Activated naive CD8-positive, alpha-beta T cell treated with anti-CD3 and anti-CD28 coated beads for 36 hours (primary cell): ENCODE data around the gene PCDHGA10. TPM values are rescaled to one million over a fixed set of nuclear protein-coding genes. Genes with fewer than 3 reads are reported as not detected.
A peak's percentile ranks its signal among the peaks of the same experiment; 100 is the strongest.
"Not testable (repeated sequence)": the region's sequence is repeated elsewhere in the genome, so short reads cannot be mapped to it uniquely, and the experiment has no call there.

Experiments
- DNase-seq: peaks from one replicate; pipeline ENCODE4 v3.0.0; 2021
- H3K27ac Mint-ChIP-seq: one replicate; pipeline ENCODE4 v1.8.0; 2022; ENCODE audit warnings: mild to moderate bottlenecking, moderate library complexity, mixed read lengths
- H3K27me3 Mint-ChIP-seq: one replicate; pipeline ENCODE4 v1.8.0; 2022; ENCODE audit warnings: mild to moderate bottlenecking, mixed read lengths
- H3K36me3 Mint-ChIP-seq: one replicate; pipeline ENCODE4 v1.8.0; 2021; ENCODE audit warnings: mild to moderate bottlenecking, mixed read lengths
- H3K4me1 Mint-ChIP-seq: one replicate; pipeline ENCODE4 v1.8.0; 2021; ENCODE audit warnings: mixed read lengths
- H3K4me3 Mint-ChIP-seq: one replicate; pipeline ENCODE4 v1.8.0; 2022; ENCODE audit warnings: mild to moderate bottlenecking, moderate library complexity, mixed read lengths
- H3K9me3 Mint-ChIP-seq: one replicate; pipeline ENCODE4 v1.8.0; 2022; ENCODE audit warnings: mixed read lengths
- total RNA-seq, 2 experiments: library from RNA; stranded (reverse); gene quantifications; one replicate each; pipeline ENCODE4 v1.2.3, GENCODE V29; 2021

The PCDHGA10 gene
- total RNA-seq, 2 experiments from 2014 or later: 0.06 TPM; not detected in 1

GRCh38 chr5:141409598-141410306 is 3.0 kb upstream of the PCDHGA10 start:
- Mint-ChIP-seq H3K27ac (no peak overlapping the region), H3K9me3 (peaks cover 31% of the 10 kb centered on the region), H3K27me3 (peaks cover 87% of the 10 kb centered on the region), H3K36me3 (peaks cover 20% of the 10 kb centered on the region), H3K4me3 (no peak overlapping the region), H3K4me1 (peaks cover 4% of the 10 kb centered on the region)
- no peak for DNase-seq

- Mint-ChIP-seq H3K4me3 (no peak overlapping the region), H3K27ac (no peak overlapping the region), H3K9me3 (peaks cover 28% of the 10 kb centered on the region), H3K4me1 (peaks cover 4% of the 10 kb centered on the region), H3K27me3 (peaks cover 86% of the 10 kb centered on the region), H3K36me3 (peaks cover 20% of the 10 kb centered on the region)
- DNase-seq: no peak
Measured at GRCh38 chr5:141411575-141411974, 1.2 kb upstream of the PCDHGA10 start.

DNA sequence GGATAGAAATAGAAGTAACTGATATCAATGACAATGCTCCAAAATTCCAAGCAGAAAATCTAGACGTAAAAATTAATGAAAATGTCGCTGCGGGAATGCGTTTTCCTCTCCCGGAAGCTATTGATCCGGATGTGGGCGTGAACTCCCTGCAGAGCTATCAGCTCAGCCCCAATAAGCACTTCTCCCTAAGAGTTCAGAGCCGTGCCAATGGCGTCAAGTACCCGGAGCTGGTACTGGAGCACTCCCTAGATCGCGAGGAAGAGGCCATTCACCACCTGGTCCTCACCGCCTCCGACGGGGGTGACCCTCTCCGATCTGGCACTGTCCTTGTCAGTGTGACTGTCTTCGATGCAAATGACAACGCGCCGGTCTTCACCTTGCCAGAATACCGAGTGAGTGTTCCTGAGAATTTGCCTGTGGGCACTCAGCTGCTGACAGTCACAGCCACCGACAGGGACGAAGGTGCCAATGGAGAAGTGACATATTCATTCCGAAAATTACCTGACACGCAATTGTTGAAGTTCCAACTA is 818 bp downstream of the PCDHGA10 start:
- Mint-ChIP-seq H3K4me3 (peak overlapping the region; percentile 77), H3K9me3 (peaks cover 32% of the 10 kb centered on the region), H3K4me1 (peaks cover 7% of the 10 kb centered on the region), H3K36me3 (peaks cover 26% of the 10 kb centered on the region), H3K27ac (no peak overlapping the region), H3K27me3 (peaks cover 85% of the 10 kb centered on the region)
- DNase-seq: no peak

GRCh38 chr5:141414548-141415274 is 1.9 kb downstream of the PCDHGA10 start:
- H3K27ac Mint-ChIP-seq, DNase-seq, H3K4me3 Mint-ChIP-seq, H3K4me1 Mint-ChIP-seq: not testable (repeated sequence)
- Mint-ChIP-seq H3K27me3 (peaks cover 82% of the 10 kb centered on the region), H3K9me3 (peaks cover 28% of the 10 kb centered on the region), H3K36me3 (peaks cover 24% of the 10 kb centered on the region)

GRCh38 chr5:141415275-141415618 is 2.5 kb downstream of the PCDHGA10 start:
- H3K4me1 Mint-ChIP-seq, H3K27ac Mint-ChIP-seq, H3K4me3 Mint-ChIP-seq, DNase-seq: not testable (repeated sequence)
- H3K36me3 Mint-ChIP-seq: peaks cover 25% of the 10 kb centered on the region
- peaks cover 29% of the 10 kb centered on the region for H3K9me3 Mint-ChIP-seq
- peaks cover 84% of the 10 kb centered on the region for H3K27me3 Mint-ChIP-seq

- H3K4me3 Mint-ChIP-seq: peak within 1 kb of the TSS; percentile 66
- H3K27ac Mint-ChIP-seq: peak within 1 kb of the TSS; percentile 18
- H3K27me3 Mint-ChIP-seq: peaks cover 94% of the 10 kb centered on the region
- peak; percentile 62 for DNase-seq
- peaks cover 37% of the 10 kb centered on the region for H3K36me3 Mint-ChIP-seq
- H3K9me3 Mint-ChIP-seq: peaks cover 39% of the 10 kb centered on the region
- H3K4me1 Mint-ChIP-seq: not testable (repeated sequence)
Measured at GRCh38 chr5:141417494-141418172, 4.8 kb downstream of the PCDHGA10 start, which contains the start of gene PCDHGB7. TSS of gene PCDHGB7 (plus strand) at chr5:141417677. CDS start at chr5:141417860, 183 bp downstream.

- H3K27ac Mint-ChIP-seq: no peak overlapping the region
- peaks cover 44% of the 10 kb centered on the region for H3K9me3 Mint-ChIP-seq
- H3K4me1 Mint-ChIP-seq: peaks cover 5% of the 10 kb centered on the region
- no peak for DNase-seq
- peaks cover 90% of the 10 kb centered on the region for H3K27me3 Mint-ChIP-seq
- no peak overlapping the region for H3K4me3 Mint-ChIP-seq
- peaks cover 36% of the 10 kb centered on the region for H3K36me3 Mint-ChIP-seq
Measured at GRCh38 chr5:141419074-141419880, 6.5 kb downstream of the PCDHGA10 start.

DNA sequence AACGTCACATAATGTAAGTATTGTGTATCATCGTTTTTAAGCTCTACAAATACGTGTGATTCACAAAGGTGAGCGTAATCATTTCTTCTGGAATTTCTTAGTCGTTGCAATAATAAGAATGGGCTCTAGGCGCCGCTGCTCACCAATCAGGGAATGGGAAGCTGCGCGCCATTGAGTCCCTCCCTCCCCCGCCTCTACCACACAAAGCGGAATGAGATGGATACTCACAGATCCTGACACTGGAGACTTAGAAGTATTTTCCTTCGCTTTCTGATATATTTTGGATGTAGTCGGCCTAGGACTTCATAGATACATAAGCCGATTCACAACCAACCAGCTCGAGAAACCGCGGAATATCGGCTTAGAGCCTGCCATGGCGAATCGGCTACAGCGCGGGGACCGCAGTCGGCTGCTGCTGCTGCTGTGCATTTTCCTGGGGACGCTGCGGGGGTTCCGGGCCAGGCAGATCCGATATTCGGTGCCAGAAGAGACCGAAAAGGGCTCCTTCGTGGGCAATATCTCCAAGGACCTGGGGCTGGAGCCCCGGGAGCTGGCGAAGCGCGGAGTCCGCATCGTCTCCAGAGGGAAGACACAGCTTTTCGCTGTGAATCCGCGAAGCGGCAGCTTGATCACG is 8.2 kb downstream of the PCDHGA10 start, which contains the start of gene PCDHGA11:
TSS of gene PCDHGA11 (plus strand) at position 197 of the 634 bp plus-strand sequence. CDS start at position 374, 177 bp downstream.
- H3K4me1 Mint-ChIP-seq: peaks cover 5% of the 10 kb centered on the region
- peaks cover 88% of the 10 kb centered on the region for H3K27me3 Mint-ChIP-seq
- H3K9me3 Mint-ChIP-seq: peaks cover 37% of the 10 kb centered on the region
- H3K27ac Mint-ChIP-seq: no peak within 1 kb of the TSS
- DNase-seq: no peak
- H3K4me3 Mint-ChIP-seq: peak within 1 kb of the TSS; percentile 78
- H3K36me3 Mint-ChIP-seq: peaks cover 32% of the 10 kb centered on the region

DNA sequence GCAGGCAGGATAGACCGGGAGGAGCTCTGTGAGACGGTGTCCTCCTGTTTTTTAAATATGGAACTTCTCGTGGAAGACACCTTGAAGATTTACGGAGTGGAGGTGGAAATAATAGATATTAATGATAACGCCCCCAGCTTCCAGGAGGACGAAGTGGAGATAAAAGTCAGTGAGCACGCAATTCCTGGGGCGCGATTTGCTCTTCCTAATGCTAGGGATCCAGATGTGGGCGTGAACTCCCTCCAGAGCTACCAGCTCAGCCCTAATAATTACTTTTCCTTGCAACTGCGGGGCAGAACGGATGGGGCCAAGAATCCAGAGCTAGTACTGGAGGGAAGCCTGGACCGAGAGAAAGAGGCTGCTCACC is 8.7 kb downstream of the PCDHGA10 start:
- Mint-ChIP-seq H3K27ac (no peak overlapping the region), H3K27me3 (peaks cover 88% of the 10 kb centered on the region), H3K9me3 (peaks cover 37% of the 10 kb centered on the region), H3K4me1 (peaks cover 5% of the 10 kb centered on the region), H3K36me3 (peaks cover 32% of the 10 kb centered on the region), H3K4me3 (peak overlapping the region; percentile 78)
- DNase-seq: no peak

DNA sequence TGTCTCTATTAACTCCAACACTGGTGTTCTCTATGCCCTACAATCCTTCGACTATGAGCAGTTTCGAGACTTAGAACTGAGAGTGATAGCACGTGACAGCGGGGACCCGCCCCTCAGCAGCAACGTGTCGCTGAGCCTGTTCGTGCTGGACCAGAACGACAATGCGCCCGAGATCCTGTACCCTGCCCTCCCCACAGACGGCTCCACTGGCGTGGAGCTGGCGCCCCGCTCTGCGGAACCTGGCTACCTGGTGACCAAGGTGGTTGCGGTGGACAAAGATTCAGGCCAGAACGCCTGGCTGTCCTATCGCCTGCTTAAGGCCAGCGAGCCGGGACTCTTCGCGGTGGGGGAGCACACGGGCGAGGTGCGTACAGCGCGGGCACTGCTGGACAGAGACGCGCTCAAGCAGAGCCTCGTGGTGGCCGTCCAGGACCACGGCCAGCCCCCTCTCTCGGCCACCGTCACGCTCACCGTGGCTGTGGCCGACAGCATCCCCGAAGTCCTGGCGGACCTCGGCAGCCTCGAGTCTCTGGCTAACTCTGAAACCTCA is 10.0 kb downstream of the PCDHGA10 start:
- Mint-ChIP-seq H3K36me3 (peaks cover 32% of the 10 kb centered on the region), H3K9me3 (peaks cover 35% of the 10 kb centered on the region), H3K4me1 (peaks cover 4% of the 10 kb centered on the region), H3K4me3 (no peak overlapping the region), H3K27me3 (peaks cover 90% of the 10 kb centered on the region), H3K27ac (no peak overlapping the region)
- no peak for DNase-seq

GRCh38 chr5:141427783-141428426 is 15.1 kb downstream of the PCDHGA10 start:
- H3K27ac Mint-ChIP-seq: no peak overlapping the region

GRCh38 chr5:141430332-141431113 is 17.7 kb downstream of the PCDHGA10 start, which contains the start of gene PCDHGA12:
TSS of gene PCDHGA12 (plus strand) at chr5:141430507. CDS start at chr5:141430760, 253 bp downstream.
- H3K27me3 Mint-ChIP-seq: peaks cover 85% of the 10 kb centered on the region
- H3K4me1 Mint-ChIP-seq: peaks cover 6% of the 10 kb centered on the region
- H3K27ac Mint-ChIP-seq: no peak within 1 kb of the TSS
- peak; percentile 38 for DNase-seq
- peak within 1 kb of the TSS; percentile 44 for H3K4me3 Mint-ChIP-seq
- H3K9me3 Mint-ChIP-seq: peaks cover 28% of the 10 kb centered on the region
- peaks cover 26% of the 10 kb centered on the region for H3K36me3 Mint-ChIP-seq

More at GRCh38 chr5:141427783-141428426, 15.1 kb downstream of the PCDHGA10 start:
- Mint-ChIP-seq H3K36me3 (peaks cover 26% of the 10 kb centered on the region), H3K9me3 (peaks cover 28% of the 10 kb centered on the region), H3K4me1 (peaks cover 6% of the 10 kb centered on the region), H3K4me3 (no peak overlapping the region), H3K27me3 (peaks cover 82% of the 10 kb centered on the region)
- DNase-seq: no peak
